ENCODE measurements around the gene SSBP3.

SSBP3 gene

GRCh38 chr1:54284781-54285529 lies 121.2 kb downstream of the SSBP3 start:
- DNase-seq = no peak
- Histone ChIP-seq H3K9me3 (no peaks in the 10 kb centered on the region), H3K27ac (peak overlapping the region; percentile 87 to 98), H3K4me1 (peaks cover 0 to 100% (median 78%) of the 10 kb centered on the region in 4 donors), H3K4me3 (no peak overlapping the region), H3K27me3 (no peaks in the 10 kb centered on the region), H3K36me3 (peaks cover 4 to 10% (median 5%) of the 10 kb centered on the region in 3 donors)
- intact Hi-C loops (cut with DNase I; ENCODE audit: low total_unique reads) = no loop called here
- TF ChIP-seq CTCF (IDR thresholded peaks at IDR 0.05) = no peak

- DNase-seq = no peak
- no peak for TF ChIP-seq CTCF (IDR thresholded peaks at IDR 0.05)
- peaks cover 0 to 100% (median 79%) of the 10 kb centered on the region in 4 donors for H3K4me1 ChIP-seq
- intact Hi-C loops (cut with DNase I; ENCODE audit: low total_unique reads) = no loop called here
- H3K4me3 ChIP-seq = no peak overlapping the region
- H3K27ac ChIP-seq = peak overlapping the region; percentile 87 to 98
- H3K27me3 ChIP-seq = no peaks in the 10 kb centered on the region
- peaks cover 4 to 12% (median 8%) of the 10 kb centered on the region in 3 donors for H3K36me3 ChIP-seq
- H3K9me3 ChIP-seq = no peaks in the 10 kb centered on the region
Observed at GRCh38 chr1:54283635-54284385, 122.4 kb downstream of the SSBP3 start.

GRCh38 chr1:54282101-54282847 lies 123.9 kb downstream of the SSBP3 start:
- no peak overlapping the region for H3K4me3 ChIP-seq
- no peak for DNase-seq
- H3K27ac ChIP-seq = peak overlapping the region; percentile 87 to 98
- no peaks in the 10 kb centered on the region for H3K27me3 ChIP-seq
- intact Hi-C loops (cut with DNase I; ENCODE audit: low total_unique reads) = no loop called here
- H3K4me1 ChIP-seq = peaks cover 0 to 100% (median 79%) of the 10 kb centered on the region in 4 donors
- peaks cover 4 to 12% (median 8%) of the 10 kb centered on the region in 3 donors for H3K36me3 ChIP-seq
- no peak for TF ChIP-seq CTCF (IDR thresholded peaks at IDR 0.05)
- H3K9me3 ChIP-seq = no peaks in the 10 kb centered on the region

GRCh38 chr1:54280651-54281050 lies 125.5 kb downstream of the SSBP3 start:
- Histone ChIP-seq H3K36me3 (peaks cover 4 to 12% (median 8%) of the 10 kb centered on the region in 3 donors), H3K4me3 (no peak overlapping the region), H3K27ac (peak overlapping the region; percentile 87 to 98), H3K4me1 (peaks cover 8 to 100% (median 78%) of the 10 kb centered on the region in 4 donors), H3K27me3 (no peaks in the 10 kb centered on the region), H3K9me3 (no peaks in the 10 kb centered on the region)
- TF ChIP-seq CTCF (IDR thresholded peaks at IDR 0.05) = no peak
- no peak for DNase-seq
- intact Hi-C loops (cut with DNase I; ENCODE audit: low total_unique reads) = no loop called here

- Histone ChIP-seq H3K9me3 (no peaks in the 10 kb centered on the region), H3K36me3 (peaks cover 4 to 12% (median 8%) of the 10 kb centered on the region in 3 donors), H3K4me3 (no peak overlapping the region), H3K27me3 (no peaks in the 10 kb centered on the region), H3K27ac (peak overlapping the region; percentile 87 to 98), H3K4me1 (peaks cover 20 to 100% (median 82%) of the 10 kb centered on the region in 4 donors)
- DNase-seq = no peak
- no peak for TF ChIP-seq CTCF (IDR thresholded peaks at IDR 0.05)
- intact Hi-C loops (cut with DNase I; ENCODE audit: low total_unique reads) = loop anchor here (10.0 kb wide), 1 partner anchor 55 kb away; no protein-coding TSS in a partner anchor
Observed at GRCh38 chr1:54279457-54279856, 126.7 kb downstream of the SSBP3 start.

Measured in tibial artery (tissue), 4 donors.